Activated T-cell treated with anti-CD3 and anti-CD28 coated beads, Interleukin-2, amount 50 U/mL, for 4 hours (primary cell): ENCODE data around the gene PRKCD. TPM values are rescaled to one million over a fixed set of nuclear protein-coding genes. Genes with fewer than 3 reads are reported as not detected.

Source experiments
- ATAC-seq, 2 donors: fragments of 200-7000 bp; cut with Tn5 transposase; one replicate each; pipeline ENCODE4 v1.10.0; 2021
- DNase-seq: peaks from one replicate; pipeline ENCODE4 v3.0.0-alpha.2; 2020
- H3K27me3 Mint-ChIP-seq: one replicate; pipeline ENCODE4 v1.8.0; 2021; ENCODE audit warnings: low read depth, mixed read lengths
- H3K36me3 Mint-ChIP-seq: one replicate; pipeline ENCODE4 v1.8.0; 2022; ENCODE audit warnings: mixed read lengths; ENCODE audit not compliant: insufficient read depth
- H3K4me1 Mint-ChIP-seq: one replicate; pipeline ENCODE4 v1.8.0; 2021; ENCODE audit warnings: low read depth, mixed read lengths
- H3K4me3 Mint-ChIP-seq: one replicate; pipeline ENCODE4 v1.8.0; 2021; ENCODE audit warnings: mild to moderate bottlenecking, moderate library complexity, mixed read lengths
- H3K9me3 Mint-ChIP-seq: one replicate; pipeline ENCODE4 v1.8.0; 2021; ENCODE audit warnings: mixed read lengths
- total RNA-seq, 3 donors: library from RNA; stranded (reverse); gene quantifications; one replicate each; pipeline ENCODE4 v1.2.1, GENCODE V29; 2021

PRKCD gene
- total RNA-seq, 3 donors from 2014 or later: 15.7 to 24.3 (median 19.1) TPM

GRCh38 chr3:53225181-53225580, 64.2 kb downstream of the PRKCD start:
- no peaks in the 10 kb centered on the region for H3K9me3 Mint-ChIP-seq
- H3K4me3 Mint-ChIP-seq: no peak overlapping the region
- no peaks in the 10 kb centered on the region for H3K4me1 Mint-ChIP-seq
- peaks cover 29% of the 10 kb centered on the region for H3K36me3 Mint-ChIP-seq
- no peaks in the 10 kb centered on the region for H3K27me3 Mint-ChIP-seq
- no peak for ATAC-seq
- DNase-seq: no peak

DNA sequence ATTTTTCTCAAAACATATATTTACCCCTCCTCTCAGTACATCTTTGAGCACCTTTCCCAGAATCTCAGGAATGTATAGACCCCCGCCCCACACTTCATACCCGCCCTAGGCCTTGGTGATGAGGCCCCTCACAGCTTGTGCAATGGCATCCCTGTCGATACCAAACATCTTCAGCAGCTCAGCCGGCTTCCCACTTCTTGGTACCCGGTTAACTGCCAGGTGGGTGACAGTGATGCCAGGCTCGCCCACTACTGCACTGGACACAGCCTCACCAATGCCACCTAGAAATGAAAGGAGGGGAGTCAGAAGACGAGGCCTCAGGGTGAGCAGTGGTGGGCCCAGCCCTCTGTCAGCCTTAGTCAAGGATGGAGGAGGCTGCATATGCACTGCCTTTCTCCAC, 64.6 kb downstream of the PRKCD start:
- Mint-ChIP-seq H3K27me3 (no peaks in the 10 kb centered on the region), H3K36me3 (peaks cover 29% of the 10 kb centered on the region), H3K4me1 (no peaks in the 10 kb centered on the region), H3K9me3 (no peaks in the 10 kb centered on the region), H3K4me3 (no peak overlapping the region)
- no peak for ATAC-seq
- DNase-seq: no peak

DNA sequence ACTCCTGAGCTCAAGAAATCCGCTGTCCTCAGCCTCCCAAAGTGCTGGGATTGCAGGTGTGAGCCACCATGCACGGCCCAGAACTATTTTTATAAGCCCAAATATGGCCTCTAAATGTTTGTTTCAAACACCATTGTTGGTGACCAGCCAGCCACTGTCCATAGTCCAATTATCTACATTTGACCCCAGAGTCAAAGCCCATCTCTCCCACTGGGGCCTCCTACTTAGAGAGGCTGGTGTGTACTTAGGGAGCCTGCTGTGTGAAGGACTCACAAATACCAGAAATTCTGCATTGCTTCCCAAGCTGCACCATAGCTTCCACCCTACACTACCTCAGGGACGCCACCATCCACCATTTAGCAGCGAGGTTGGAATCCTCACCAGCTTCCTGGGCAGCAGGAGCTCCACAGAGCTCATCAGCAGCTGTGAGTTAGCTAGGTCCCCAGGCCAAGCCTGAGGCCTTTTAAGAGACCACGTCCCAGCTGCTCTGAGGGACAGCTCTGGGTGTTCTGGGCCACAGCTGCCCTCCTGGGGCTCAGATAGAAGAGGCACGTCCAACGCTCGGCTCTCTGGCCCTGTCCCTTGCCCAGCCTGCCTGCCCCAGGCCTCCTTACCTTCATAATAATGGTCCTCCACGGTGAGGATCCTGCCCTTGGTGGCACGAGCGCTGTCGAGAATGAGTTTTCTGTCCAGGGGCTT, 65.3 kb downstream of the PRKCD start:
- Mint-ChIP-seq H3K9me3 (no peaks in the 10 kb centered on the region), H3K4me1 (no peaks in the 10 kb centered on the region), H3K36me3 (peaks cover 30% of the 10 kb centered on the region), H3K27me3 (no peaks in the 10 kb centered on the region), H3K4me3 (no peak overlapping the region)
- no peak for DNase-seq
- ATAC-seq: no peak

GRCh38 chr3:53226841-53227407, 65.9 kb downstream of the PRKCD start:
- Mint-ChIP-seq H3K9me3 (no peaks in the 10 kb centered on the region), H3K4me1 (no peaks in the 10 kb centered on the region), H3K36me3 (peaks cover 31% of the 10 kb centered on the region), H3K4me3 (no peak overlapping the region), H3K27me3 (no peaks in the 10 kb centered on the region)
- DNase-seq (no peak), ATAC-seq (no peak)

DNA sequence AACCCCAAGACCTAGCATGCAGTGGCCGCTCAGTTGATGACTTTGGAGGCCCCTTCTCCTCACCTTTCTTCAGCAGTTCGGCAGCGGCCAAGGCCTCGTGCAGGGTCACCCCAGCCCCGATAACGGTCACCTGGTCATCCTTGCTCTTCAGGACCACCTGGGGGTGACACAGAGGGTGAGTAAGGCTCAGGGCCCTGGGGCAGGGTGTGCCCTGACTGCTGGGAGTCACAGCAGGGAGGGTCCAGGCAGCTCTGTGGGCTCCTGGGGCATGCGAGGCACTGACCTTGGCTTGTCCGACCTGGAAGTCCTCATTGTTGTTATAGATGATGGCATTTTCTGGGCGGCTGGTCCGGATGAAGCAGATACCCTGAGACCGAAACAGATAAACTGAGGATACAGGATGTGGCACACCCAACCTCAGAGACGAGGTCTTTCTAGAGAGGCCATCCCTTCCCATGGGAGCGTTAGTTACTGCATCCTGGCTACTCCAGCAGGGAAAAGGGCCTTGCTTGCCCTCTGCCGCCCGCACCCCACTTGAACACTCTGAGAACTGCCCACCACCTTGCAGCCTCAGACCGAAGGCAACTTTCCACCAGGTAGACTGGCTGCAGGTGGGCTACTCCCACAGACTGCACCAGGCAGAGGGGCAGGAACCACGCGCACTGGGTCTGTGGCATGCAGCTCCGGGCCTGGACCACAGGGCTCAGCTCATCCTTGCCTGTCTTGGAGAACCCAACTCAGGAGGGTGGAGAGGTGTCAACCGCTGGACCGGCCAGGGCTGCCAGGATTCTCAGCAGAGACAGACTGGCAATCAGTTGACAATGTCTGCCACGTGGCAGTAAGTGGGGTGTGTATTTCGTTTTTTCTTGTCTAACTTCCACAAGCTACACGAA, 67.2 kb downstream of the PRKCD start:
- H3K9me3 Mint-ChIP-seq: no peaks in the 10 kb centered on the region
- peaks cover 27% of the 10 kb centered on the region for H3K36me3 Mint-ChIP-seq
- ATAC-seq: no peak
- no peaks in the 10 kb centered on the region for H3K4me1 Mint-ChIP-seq
- no peak for DNase-seq
- no peak overlapping the region for H3K4me3 Mint-ChIP-seq
- H3K27me3 Mint-ChIP-seq: no peaks in the 10 kb centered on the region

- DNase-seq (no peak), ATAC-seq (no peak)
- Mint-ChIP-seq H3K9me3 (no peaks in the 10 kb centered on the region), H3K4me1 (no peaks in the 10 kb centered on the region), H3K4me3 (no peak overlapping the region), H3K27me3 (no peaks in the 10 kb centered on the region), H3K36me3 (peaks cover 24% of the 10 kb centered on the region)
Measured at GRCh38 chr3:53229171-53229570, 68.2 kb downstream of the PRKCD start.

DNA sequence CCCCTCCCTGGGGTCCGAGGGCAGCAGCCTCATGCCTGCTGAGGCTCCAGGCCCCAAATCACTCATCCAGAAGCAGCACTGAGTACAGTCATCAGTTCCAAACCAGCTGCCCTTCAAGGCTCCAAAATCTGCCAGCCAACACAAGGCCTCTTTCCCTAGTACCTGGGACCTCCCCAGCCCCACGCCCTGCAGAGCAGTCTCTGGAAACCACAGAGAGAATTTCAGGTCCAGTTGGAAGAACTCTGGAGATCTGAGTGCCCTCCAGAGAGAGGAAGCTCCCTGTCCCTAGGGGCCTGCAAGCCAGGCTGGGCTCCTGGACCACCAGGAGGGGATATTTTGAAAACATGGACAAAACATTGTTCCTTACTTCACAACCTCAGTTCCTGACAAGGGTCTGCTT, 68.6 kb downstream of the PRKCD start:
- Mint-ChIP-seq H3K4me3 (no peak overlapping the region), H3K27me3 (no peaks in the 10 kb centered on the region), H3K4me1 (no peaks in the 10 kb centered on the region), H3K9me3 (no peaks in the 10 kb centered on the region), H3K36me3 (peaks cover 23% of the 10 kb centered on the region)
- no peak for DNase-seq
- no peak for ATAC-seq

DNA sequence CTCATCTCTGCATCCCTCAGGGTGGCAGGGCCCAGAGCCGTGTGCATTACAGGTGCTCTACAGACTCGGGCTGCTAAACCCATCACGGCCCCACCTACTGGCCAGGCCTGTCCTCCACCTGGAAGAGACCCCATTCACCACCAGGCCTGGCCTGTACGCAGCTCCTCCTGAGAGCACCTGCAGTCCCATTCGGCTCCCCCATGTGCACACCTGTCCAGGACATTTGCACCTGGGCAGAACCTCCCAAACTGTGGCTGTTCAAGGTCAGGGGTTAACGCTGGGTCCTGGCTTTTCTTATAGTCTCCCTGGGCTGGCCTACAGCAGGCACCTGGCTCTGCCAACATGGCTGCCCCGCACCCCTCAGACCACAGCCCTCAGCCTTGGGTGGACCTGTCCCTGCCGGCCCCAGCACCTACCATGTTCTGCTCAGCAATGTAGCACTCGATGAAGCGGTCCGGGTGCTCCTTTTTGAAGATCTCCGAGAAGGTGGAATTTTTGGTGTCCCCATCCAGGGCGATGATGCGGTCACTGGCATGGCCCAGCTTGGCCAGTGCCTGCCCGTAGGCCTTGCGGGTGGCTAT, 69.1 kb downstream of the PRKCD start:
- Mint-ChIP-seq H3K4me1 (no peaks in the 10 kb centered on the region), H3K36me3 (peaks cover 23% of the 10 kb centered on the region), H3K27me3 (no peaks in the 10 kb centered on the region), H3K4me3 (no peak overlapping the region), H3K9me3 (no peaks in the 10 kb centered on the region)
- no peak for DNase-seq
- no peak for ATAC-seq

GRCh38 chr3:53230789-53231188, 69.8 kb downstream of the PRKCD start:
- H3K4me3 Mint-ChIP-seq: no peak overlapping the region
- no peaks in the 10 kb centered on the region for H3K9me3 Mint-ChIP-seq
- no peaks in the 10 kb centered on the region for H3K4me1 Mint-ChIP-seq
- DNase-seq (no peak), ATAC-seq (no peak)
- H3K27me3 Mint-ChIP-seq: no peaks in the 10 kb centered on the region
- peaks cover 19% of the 10 kb centered on the region for H3K36me3 Mint-ChIP-seq

GRCh38 chr3:53231532-53232511, 70.8 kb downstream of the PRKCD start:
- Mint-ChIP-seq H3K9me3 (no peaks in the 10 kb centered on the region), H3K4me1 (no peaks in the 10 kb centered on the region), H3K36me3 (peaks cover 15% of the 10 kb centered on the region), H3K4me3 (no peak overlapping the region), H3K27me3 (no peaks in the 10 kb centered on the region)
- DNase-seq (no peak), ATAC-seq (no peak)

- no peak for ATAC-seq
- DNase-seq: no peak
- H3K9me3 Mint-ChIP-seq: no peaks in the 10 kb centered on the region
- no peak overlapping the region for H3K4me3 Mint-ChIP-seq
- no peaks in the 10 kb centered on the region for H3K27me3 Mint-ChIP-seq
- H3K36me3 Mint-ChIP-seq: peaks cover 7% of the 10 kb centered on the region
- no peaks in the 10 kb centered on the region for H3K4me1 Mint-ChIP-seq
Measured at GRCh38 chr3:53232641-53233377, 71.8 kb downstream of the PRKCD start.

GRCh38 chr3:53234130-53234840, 73.3 kb downstream of the PRKCD start:
- DNase-seq (no peak), ATAC-seq (no peak)
- H3K4me1 Mint-ChIP-seq: no peaks in the 10 kb centered on the region
- H3K4me3 Mint-ChIP-seq: no peak overlapping the region
- H3K9me3 Mint-ChIP-seq: no peaks in the 10 kb centered on the region
- no peaks in the 10 kb centered on the region for H3K27me3 Mint-ChIP-seq
- H3K36me3 Mint-ChIP-seq: peaks cover 14% of the 10 kb centered on the region

- no peaks in the 10 kb centered on the region for H3K9me3 Mint-ChIP-seq
- peaks cover 18% of the 10 kb centered on the region for H3K36me3 Mint-ChIP-seq
- ATAC-seq (no peak), DNase-seq (no peak)
- H3K27me3 Mint-ChIP-seq: no peaks in the 10 kb centered on the region
- H3K4me1 Mint-ChIP-seq: no peaks in the 10 kb centered on the region
- H3K4me3 Mint-ChIP-seq: no peak overlapping the region
Measured at GRCh38 chr3:53234841-53235232, 73.8 kb downstream of the PRKCD start.
